Uterus (tissue), 4 donors: ENCODE results near the gene SDK2. TPM values are rescaled to one million over a fixed set of nuclear protein-coding genes. Genes with fewer than 3 reads are reported as not detected.
A peak's percentile ranks its signal among the peaks of the same experiment; 100 is the strongest.

ENCODE experiments used
- DNase-seq, 2 donors: peaks; one replicate each; pipeline ENCODE4 v3.0.0-alpha.2; 2019 to 2020
- H3K27ac ChIP-seq, 2 donors: fragments of 200-600 bp; sonication (generic); 1 replicate in 1 of 2; 2 replicates in 1 of 2; pipeline ENCODE4 v1.5.1; 2016 to 2018
- H3K27me3 ChIP-seq, 2 donors: fragments of 200-600 bp; sonication (generic); one replicate each; pipeline ENCODE4 v1.5.1; 2018 to 2019; ENCODE audit warnings: control low read depth in 1 of 2
- H3K36me3 ChIP-seq, 2 donors: fragments of 200-600 bp; sonication (generic); one replicate each; pipeline ENCODE4 v1.5.1; 2019; ENCODE audit warnings: control low read depth in 1 of 2
- H3K4me1 ChIP-seq, 2 donors: fragments of 200-600 bp; sonication (generic); one replicate each; pipeline ENCODE4 v1.5.1; 2018 to 2019; ENCODE audit warnings: control low read depth in 1 of 2
- H3K4me3 ChIP-seq, 2 donors: fragments of 200-600 bp; sonication (generic); 1 replicate in 1 of 2; 2 replicates in 1 of 2; pipeline ENCODE4 v1.5.1; 2018 to 2019; ENCODE audit warnings: mild to moderate bottlenecking in 1 of 2
- H3K9me3 ChIP-seq, 2 donors: fragments of 200-600 bp; sonication (generic); one replicate each; pipeline ENCODE4 v1.5.1; 2019; ENCODE audit warnings: control low read depth in 1 of 2
- CTCF ChIP-seq, 4 experiments: fragments of 200-600 bp in 2 of 4; fragments of 450-650 bp in 2 of 4; sonication (generic) in 2 of 4; IDR thresholded peaks; one replicate each; pipeline ENCODE4 v1.5.1; 2016 to 2019; ENCODE audit warnings: antibody characterized with exemption in 4 of 4, mild to moderate bottlenecking in 2 of 4, moderate library complexity in 1 of 4
- POLR2A ChIP-seq, 2 donors: fragments of 450-650 bp; IDR thresholded peaks; one replicate each; pipeline ENCODE4 v1.6.1; 2016; ENCODE audit warnings: antibody characterized with exemption in 2 of 2, mild to moderate bottlenecking in 1 of 2, moderate library complexity in 1 of 2
- intact Hi-C: fragments of 100-400 bp; cut with DNase I; formaldehyde crosslinking; loops from one replicate; pipeline ENCODE4 v1.15.1; 2023; ENCODE audit warnings: low total_unique reads
- total RNA-seq, 4 donors: library from RNA; depleted of rRNA in 3 of 4; stranded (reverse); fragments of >200 nt in 3 of 4; gene quantifications; one replicate each; pipeline versions ENCODE4 v1.1.0 to v1.2.4, GENCODE V29; 2014 to 2023
- donor health status: DM: yes; HTN: yes; CAD: no.

The SDK2 gene
- total RNA-seq, 4 donors from 2014 or later = 1.1 to 5.0 TPM; not detected in 2

GRCh38 chr17:73663614-73664013 lies 19.4 kb upstream of the SDK2 start:
- Histone ChIP-seq H3K9me3 (no peaks in the 10 kb centered on the region), H3K27me3 (no peaks in the 10 kb centered on the region), H3K36me3 (no peaks in the 10 kb centered on the region), H3K27ac (no peak overlapping the region), H3K4me1 (no peaks in the 10 kb centered on the region), H3K4me3 (no peak overlapping the region)
- no peak for DNase-seq
- TF ChIP-seq CTCF (IDR thresholded peaks at IDR 0.05) = no peak
- TF ChIP-seq POLR2A (IDR thresholded peaks at IDR 0.05) = no peak
- intact Hi-C loops = no loop called here

DNA sequence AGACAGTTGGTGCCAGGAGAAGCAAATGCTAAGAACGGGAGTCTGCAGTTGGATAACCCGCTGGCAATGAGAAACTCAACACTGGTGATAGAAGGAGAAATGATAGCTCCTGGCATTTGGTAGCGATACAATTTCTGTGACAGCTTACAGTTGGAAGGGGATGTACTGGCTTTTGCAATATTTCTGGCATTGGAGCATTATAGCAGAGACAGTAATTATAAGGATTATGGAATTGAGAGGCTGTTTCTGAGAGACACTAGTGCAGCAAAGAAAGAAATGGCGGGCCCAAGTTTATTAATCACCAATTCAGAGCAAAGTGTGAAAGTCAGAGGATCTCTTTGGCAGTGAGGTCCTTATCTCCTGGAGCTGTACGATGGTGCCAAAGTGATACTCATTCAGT lies 16.1 kb upstream of the SDK2 start:
- DNase-seq = no peak
- Histone ChIP-seq H3K27ac (no peak overlapping the region), H3K4me3 (no peak overlapping the region), H3K36me3 (no peaks in the 10 kb centered on the region), H3K4me1 (no peaks in the 10 kb centered on the region), H3K27me3 (no peaks in the 10 kb centered on the region), H3K9me3 (no peaks in the 10 kb centered on the region)
- intact Hi-C loops = no loop called here
- TF ChIP-seq POLR2A (IDR thresholded peaks at IDR 0.05) (no peak), CTCF (IDR thresholded peaks at IDR 0.05) (no peak)

- intact Hi-C loops = no loop called here
- H3K4me3 ChIP-seq = no peak overlapping the region
- H3K36me3 ChIP-seq = no peaks in the 10 kb centered on the region
- no peak overlapping the region for H3K27ac ChIP-seq
- no peak for DNase-seq
- H3K27me3 ChIP-seq = no peaks in the 10 kb centered on the region
- H3K9me3 ChIP-seq = no peaks in the 10 kb centered on the region
- no peaks in the 10 kb centered on the region for H3K4me1 ChIP-seq
- TF ChIP-seq POLR2A (IDR thresholded peaks at IDR 0.05) (no peak), CTCF (IDR thresholded peaks at IDR 0.05) (no peak)
Measured at GRCh38 chr17:73658821-73659515, 14.7 kb upstream of the SDK2 start.

- H3K27ac ChIP-seq = no peak overlapping the region
- intact Hi-C loops = no loop called here
- no peaks in the 10 kb centered on the region for H3K9me3 ChIP-seq
- TF ChIP-seq CTCF (IDR thresholded peaks at IDR 0.05) (peak in 3 of 4 experiments; percentile 24 to 31 (median 27)), POLR2A (IDR thresholded peaks at IDR 0.05) (no peak)
- H3K36me3 ChIP-seq = no peaks in the 10 kb centered on the region
- no peaks in the 10 kb centered on the region for H3K27me3 ChIP-seq
- DNase-seq = no peak
- no peak overlapping the region for H3K4me3 ChIP-seq
- no peaks in the 10 kb centered on the region for H3K4me1 ChIP-seq
Measured at GRCh38 chr17:73657473-73658116, 13.3 kb upstream of the SDK2 start.

GRCh38 chr17:73654241-73654640 lies 10.0 kb upstream of the SDK2 start:
- Histone ChIP-seq H3K9me3 (no peaks in the 10 kb centered on the region), H3K4me1 (no peaks in the 10 kb centered on the region), H3K27me3 (no peaks in the 10 kb centered on the region), H3K36me3 (no peaks in the 10 kb centered on the region), H3K27ac (no peak overlapping the region), H3K4me3 (no peak overlapping the region)
- intact Hi-C loops = no loop called here
- TF ChIP-seq POLR2A (IDR thresholded peaks at IDR 0.05) (no peak), CTCF (IDR thresholded peaks at IDR 0.05) (no peak)
- no peak for DNase-seq
